SK-N-SH (cell line): Measurements from ENCODE around the gene NUAK1. TPM values are rescaled to one million over a fixed set of nuclear protein-coding genes. Genes with fewer than 3 reads are reported as not detected.
"Not testable (repeated sequence)": the region's sequence is repeated elsewhere in the genome, so short reads cannot be mapped to it uniquely, and the experiment has no call there.

Source experiments
- CTCF ChIA-PET: fragments of 300-600, 350-600 bp; formaldehyde crosslinking; extraction: SDS; loops from one replicate; lab custom pipeline; 2021; lab: Yijun Ruan, JAX
- POLR2A ChIA-PET: fragments of 350-600 bp; sonication (Branson Sonifier 250); formaldehyde crosslinking; extraction: SDS; loops from one replicate; lab custom pipeline; 2020; ENCODE audit warnings: antibody characterized with exemption, inconsistent platforms; lab: Yijun Ruan, JAX
- DNase-seq: peaks from one replicate; pipeline ENCODE4 v3.0.0; 2012
- H2AFZ ChIP-seq: fragments of 200-600 bp; sonication (generic); 2 replicates; pipeline ENCODE4 v1.8.1; 2016; ENCODE audit warnings: antibody characterized with exemption, mild to moderate bottlenecking, low read depth
- H3F3A ChIP-seq: fragments of 200-600 bp; sonication (generic); replicated peaks from 2 replicates; pipeline ENCODE3; 2016; ENCODE audit warnings: antibody characterized with exemption, mild to moderate bottlenecking; ENCODE audit not compliant: insufficient read depth
- H3K27ac ChIP-seq, 2 experiments: fragments of 200-500 bp in 1 of 2; fragments of 200-600 bp in 1 of 2; sonication (Bioruptor generic) in 1 of 2; sonication (generic), shearing (Covaris generic) in 1 of 2; 2 replicates each; pipeline versions ENCODE4 v1.5.1 to v1.6.1; 2014 to 2016; ENCODE audit warnings: low read depth in 2 of 2, inconsistent platforms in 1 of 2, low read length in 1 of 2, mild to moderate bottlenecking in 1 of 2, mixed read lengths in 1 of 2
- H3K27me3 ChIP-seq: fragments of 200-600 bp; sonication (generic), shearing (Covaris generic); 2 replicates; pipeline ENCODE4 v1.6.1; 2016; ENCODE audit warnings: mixed run types; ENCODE audit not compliant: insufficient read depth
- H3K36me3 ChIP-seq, 2 experiments: fragments of 200-500 bp in 1 of 2; fragments of 200-600 bp in 1 of 2; sonication (Bioruptor generic) in 1 of 2; sonication (generic) in 1 of 2; replicated peaks in 1 of 2; 2 replicates each; pipeline versions ENCODE3 to v1.5.1; 2014 to 2016; ENCODE audit warnings: low read length in 1 of 2, mild to moderate bottlenecking in 1 of 2; ENCODE audit not compliant: insufficient read depth in 2 of 2, control insufficient read depth in 1 of 2
- H3K4me1 ChIP-seq, 2 experiments: fragments of 200-500 bp in 1 of 2; fragments of 200-600 bp in 1 of 2; sonication (Bioruptor generic) in 1 of 2; sonication (generic), shearing (Covaris generic) in 1 of 2; 2 replicates each; pipeline versions ENCODE4 v1.5.1 to v1.6.1; 2014 to 2016; ENCODE audit warnings: low read depth in 1 of 2, low read length in 1 of 2, mixed run types in 1 of 2; ENCODE audit not compliant: insufficient read depth in 2 of 2, control insufficient read depth in 1 of 2
- H3K4me2 ChIP-seq: fragments of 200-600 bp; sonication (generic), shearing (Covaris generic); 2 replicates; pipeline ENCODE4 v1.6.1; 2017; ENCODE audit warnings: mixed run types
- H3K4me3 ChIP-seq, 2 experiments: fragments of 200-500 bp in 1 of 2; fragments of 200-600 bp in 1 of 2; sonication (Bioruptor generic) in 1 of 2; sonication (generic), shearing (Covaris generic) in 1 of 2; 2 replicates each; pipeline versions ENCODE4 v1.5.1 to v1.8.1; 2014 to 2016; ENCODE audit warnings: low read depth in 2 of 2, inconsistent platforms in 1 of 2, low read length in 1 of 2, mild to moderate bottlenecking in 1 of 2, mixed read lengths in 1 of 2, moderate library complexity in 1 of 2
- H3K79me2 ChIP-seq: fragments of 200-600 bp; sonication (generic); 2 replicates; pipeline ENCODE4 v1.8.1; 2017; ENCODE audit warnings: mild to moderate bottlenecking; ENCODE audit not compliant: insufficient read depth
- H3K9ac ChIP-seq: fragments of 200-600 bp; sonication (generic); 2 replicates; pipeline ENCODE4 v1.6.1; 2017; ENCODE audit warnings: mixed run types
- H3K9me2 ChIP-seq: fragments of 200-600 bp; sonication (generic); 2 replicates; pipeline ENCODE4 v1.6.1; 2017; ENCODE audit warnings: mixed run types
- H3K9me3 ChIP-seq: fragments of 200-600 bp; sonication (generic); 2 replicates; pipeline ENCODE4 v1.6.1; 2017; ENCODE audit warnings: mixed run types, mild to moderate bottlenecking, moderate library complexity
- H4K20me1 ChIP-seq: fragments of 200-600 bp; sonication (generic); 2 replicates; pipeline ENCODE4 v1.6.1; 2017; ENCODE audit warnings: mild to moderate bottlenecking, mixed run types; ENCODE audit not compliant: insufficient read depth
- EZH2phosphoT487 ChIP-seq: fragments of 200-600 bp; sonication (generic); IDR thresholded peaks from 2 replicates; pipeline ENCODE4 v1.6.1; 2017; ENCODE audit warnings: low read depth, mixed run types, mild to moderate bottlenecking, antibody characterized with exemption, moderate library complexity, borderline replicate concordance
- GABPA ChIP-seq: IDR thresholded peaks from 2 replicates; pipeline ENCODE4 v1.4.0; 2012; ENCODE audit warnings: low read depth, mild to moderate bottlenecking
- GATA2 ChIP-seq: sonication (generic); formaldehyde crosslinking; IDR thresholded peaks from 2 replicates; pipeline ENCODE4 v1.5.0; 2020; ENCODE audit warnings: mild to moderate bottlenecking, missing genetic modification reagents
- POLR2AphosphoS5 ChIP-seq: IDR thresholded peaks from 2 replicates; pipeline ENCODE4 v1.6.1; 2012; ENCODE audit warnings: low read depth, low read length
- TCF12 ChIP-seq: IDR thresholded peaks from 2 replicates; pipeline ENCODE4 v1.4.0; 2012
- WGBS: methylation state at CpG from one replicate; pipeline ENCODE4 v1.1.6; 2017; ENCODE audit warnings: low lambda C conversion rate; 5-methylcytosine and 5-hydroxymethylcytosine counted together
- polyA plus RNA-seq, 3 experiments: library from polyadenylated mRNA; depleted of rRNA; stranded (reverse); fragments of >200 nt; gene quantifications; 2 replicates each; pipeline ENCODE4 v1.2.3, GENCODE V29; 2012
- TF ChIP-seq, protein P1 (sequence below): fragments of 200-600 bp; sonication (generic); IDR thresholded peaks from 2 replicates; pipeline ENCODE4 v1.6.1; 2017; ENCODE audit warnings: antibody characterized with exemption, mild to moderate bottlenecking, moderate library complexity
- TF ChIP-seq, protein P2 (sequence below): IDR thresholded peaks from 2 replicates; pipeline ENCODE4; 2012

NUAK1 gene
- polyA plus RNA-seq, 1 of the 3 experiments (the other 2 are of a cell fraction), result 8.1 TPM

DNA sequence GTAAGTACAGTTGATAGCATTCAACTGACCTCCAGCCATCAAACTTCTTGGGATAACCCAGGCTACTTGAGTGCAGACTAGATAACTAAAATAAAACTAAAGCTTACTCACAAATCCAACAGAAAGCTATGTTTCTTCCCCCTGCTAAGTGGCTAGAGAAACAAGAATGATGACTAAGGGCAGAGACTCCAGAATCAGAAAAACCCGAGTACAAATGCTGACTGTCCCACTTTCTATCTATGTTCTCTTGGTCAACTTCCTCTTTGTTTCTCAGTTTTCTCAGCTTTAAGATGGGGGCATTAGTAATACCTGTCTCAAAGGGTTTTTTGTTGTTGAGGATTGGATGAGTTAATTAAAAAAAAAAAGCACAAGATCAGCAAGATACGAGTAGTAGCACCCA is 6.1 kb upstream of the NUAK1 start:
- WGBS, result 77% methylated on average over 2 of the region's 2 CpGs
- H3K4me2 ChIP-seq, result 0 out of 2 replicates have a peak overlapping the region, but pooled peaks have one; percentile 8
- H3K9me3 ChIP-seq, result no peaks in the 10 kb centered on the region
- ChIA-PET CTCF (interaction anchor here (1.2 to 2.6 kb wide), 3 partner anchors 8 to 82 kb away, joined by 4 to 8 read pairs (median 6); no protein-coding TSS in a partner anchor), POLR2A (no interaction called here)
- TF ChIP-seq, protein P1, sequence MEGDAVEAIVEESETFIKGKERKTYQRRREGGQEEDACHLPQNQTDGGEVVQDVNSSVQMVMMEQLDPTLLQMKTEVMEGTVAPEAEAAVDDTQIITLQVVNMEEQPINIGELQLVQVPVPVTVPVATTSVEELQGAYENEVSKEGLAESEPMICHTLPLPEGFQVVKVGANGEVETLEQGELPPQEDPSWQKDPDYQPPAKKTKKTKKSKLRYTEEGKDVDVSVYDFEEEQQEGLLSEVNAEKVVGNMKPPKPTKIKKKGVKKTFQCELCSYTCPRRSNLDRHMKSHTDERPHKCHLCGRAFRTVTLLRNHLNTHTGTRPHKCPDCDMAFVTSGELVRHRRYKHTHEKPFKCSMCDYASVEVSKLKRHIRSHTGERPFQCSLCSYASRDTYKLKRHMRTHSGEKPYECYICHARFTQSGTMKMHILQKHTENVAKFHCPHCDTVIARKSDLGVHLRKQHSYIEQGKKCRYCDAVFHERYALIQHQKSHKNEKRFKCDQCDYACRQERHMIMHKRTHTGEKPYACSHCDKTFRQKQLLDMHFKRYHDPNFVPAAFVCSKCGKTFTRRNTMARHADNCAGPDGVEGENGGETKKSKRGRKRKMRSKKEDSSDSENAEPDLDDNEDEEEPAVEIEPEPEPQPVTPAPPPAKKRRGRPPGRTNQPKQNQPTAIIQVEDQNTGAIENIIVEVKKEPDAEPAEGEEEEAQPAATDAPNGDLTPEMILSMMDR, result no peak
- TF ChIP-seq POLR2AphosphoS5 (no peak), GATA2 (CRISPR knock-in tag) (no peak), EZH2phosphoT487 (no peak)
- H2AFZ ChIP-seq, result no peak overlapping the region
- no peaks in the 10 kb centered on the region for H3K9me2 ChIP-seq
- H3K79me2 ChIP-seq, result peaks cover 18% of the 10 kb centered on the region
- no peak for DNase-seq
- no peak overlapping the region; a peak in 1 of 4 replicates for H3K4me3 ChIP-seq
- H3F3A ChIP-seq, result peaks cover 14% of the 10 kb centered on the region
- H3K36me3 ChIP-seq, result no peaks in the 10 kb centered on the region
- H3K27ac ChIP-seq, result no peak overlapping the region
- no peaks in the 10 kb centered on the region for H4K20me1 ChIP-seq
- no peaks in the 10 kb centered on the region for H3K27me3 ChIP-seq
- H3K4me1 ChIP-seq, result peaks cover under 1 to 14% of the 10 kb centered on the region in 2 experiments; a peak in 3 of 4 replicates
- no peak overlapping the region for H3K9ac ChIP-seq

DNA sequence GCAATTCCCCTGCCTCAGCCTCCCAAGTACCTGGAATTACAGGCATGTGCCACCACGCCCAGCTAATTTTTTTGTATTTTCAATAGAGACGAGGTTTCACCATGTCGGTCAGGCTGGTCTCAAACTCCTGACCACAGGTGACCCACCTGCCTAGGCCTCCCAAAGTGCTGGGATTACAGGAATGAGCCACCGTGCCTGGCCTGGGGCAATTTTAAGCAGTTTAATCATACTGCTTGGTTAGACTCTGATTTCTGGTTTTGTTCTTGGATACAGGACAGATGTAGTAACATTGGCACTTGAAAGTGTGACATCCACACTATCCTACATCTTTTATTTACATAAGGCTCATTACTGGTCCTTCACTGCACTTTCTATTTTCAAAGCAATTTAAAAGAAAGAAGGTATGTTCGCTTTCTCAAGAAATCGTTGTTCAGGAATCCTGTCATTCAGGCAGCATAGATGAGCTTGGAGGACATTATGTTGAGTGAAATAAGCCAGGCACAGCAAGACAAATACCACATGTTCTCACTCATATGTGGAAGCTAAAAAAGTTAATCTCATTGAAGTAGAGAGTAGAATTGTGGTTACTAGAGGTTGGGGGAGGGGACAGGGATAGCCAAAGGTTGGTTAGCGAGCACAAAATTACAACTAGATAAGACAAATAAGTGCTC is 4.0 kb upstream of the NUAK1 start:
- TF ChIP-seq GABPA, result no peak
- peak; percentile 82 for TF ChIP-seq TCF12
- TF ChIP-seq, protein P2, sequence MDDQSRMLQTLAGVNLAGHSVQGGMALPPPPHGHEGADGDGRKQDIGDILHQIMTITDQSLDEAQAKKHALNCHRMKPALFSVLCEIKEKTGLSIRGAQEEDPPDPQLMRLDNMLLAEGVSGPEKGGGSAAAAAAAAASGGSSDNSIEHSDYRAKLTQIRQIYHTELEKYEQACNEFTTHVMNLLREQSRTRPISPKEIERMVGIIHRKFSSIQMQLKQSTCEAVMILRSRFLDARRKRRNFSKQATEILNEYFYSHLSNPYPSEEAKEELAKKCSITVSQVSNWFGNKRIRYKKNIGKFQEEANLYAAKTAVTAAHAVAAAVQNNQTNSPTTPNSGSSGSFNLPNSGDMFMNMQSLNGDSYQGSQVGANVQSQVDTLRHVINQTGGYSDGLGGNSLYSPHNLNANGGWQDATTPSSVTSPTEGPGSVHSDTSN, result peak; percentile 40; the same call in 1 of the 2 replicates
- no peak for TF ChIP-seq POLR2AphosphoS5
- no peak overlapping the region for H3K4me2 ChIP-seq

DNA sequence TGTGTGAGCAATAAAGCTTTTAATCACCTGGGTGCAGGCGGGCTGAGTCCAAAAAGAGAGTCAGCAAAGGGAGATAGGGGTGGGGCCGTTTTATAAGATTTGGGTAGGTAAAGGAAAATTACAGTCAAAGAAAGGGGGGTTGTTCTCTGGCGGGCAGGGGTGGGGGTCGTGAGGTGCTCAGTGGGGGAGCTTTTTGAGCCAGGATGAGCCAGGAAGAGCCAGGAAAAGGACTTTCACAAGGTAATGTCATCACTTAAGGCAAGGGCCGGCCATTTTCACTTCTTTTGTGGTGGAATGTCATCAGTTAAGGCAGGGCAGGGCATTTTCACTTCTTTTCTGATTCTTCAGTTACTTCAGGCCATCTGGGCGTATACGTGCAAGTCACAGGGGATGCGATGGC is 3.2 kb upstream of the NUAK1 start:
- H3K4me3 ChIP-seq, POLR2A ChIA-PET, H3K4me2 ChIP-seq, H2AFZ ChIP-seq, H3K36me3 ChIP-seq, H3K9me3 ChIP-seq, H3K27me3 ChIP-seq, H4K20me1 ChIP-seq, H3K27ac ChIP-seq, DNase-seq, H3K9me2 ChIP-seq, H3K9ac ChIP-seq: not testable (repeated sequence)
- Histone ChIP-seq H3K4me1 (peaks cover 3 to 14% of the 10 kb centered on the region in 2 experiments; a peak in 2 of 4 replicates), H3K79me2 (peaks cover 42% of the 10 kb centered on the region), H3F3A (peaks cover 14% of the 10 kb centered on the region)
- 93% methylated on average over 8 of the region's 8 CpGs for WGBS
- CTCF ChIA-PET, result interaction anchor here (1.0 to 1.2 kb wide), 2 partner anchors 82 to 721 kb away, joined by 3 read pairs; no protein-coding TSS in a partner anchor

More for the DNA sequence above, 4.0 kb upstream of the NUAK1 start:
- ChIA-PET CTCF (no interaction called here), POLR2A (no interaction called here)
- 0 out of 4 replicates have a peak overlapping the region, but pooled peaks of 1 of the 2 experiments have one; percentile 4 for H3K27ac ChIP-seq
- H3K9ac ChIP-seq, result no peak overlapping the region
- no peaks in the 10 kb centered on the region for H3K27me3 ChIP-seq
- no peaks in the 10 kb centered on the region for H3K36me3 ChIP-seq
- H3K9me2 ChIP-seq, result no peaks in the 10 kb centered on the region
- no peak for DNase-seq
- H3K4me1 ChIP-seq, result peaks cover 3 to 14% of the 10 kb centered on the region in 2 experiments; a peak in 2 of 4 replicates
- peaks cover under 1% of the 10 kb centered on the region; the same call in 1 of the 2 replicates for H4K20me1 ChIP-seq
- no peak overlapping the region for H3K4me3 ChIP-seq
- H3K9me3 ChIP-seq, result no peaks in the 10 kb centered on the region
- H3K79me2 ChIP-seq, result peaks cover 34% of the 10 kb centered on the region
- peaks cover 14% of the 10 kb centered on the region for H3F3A ChIP-seq
- WGBS, result 87% methylated on average over 7 of the region's 7 CpGs
- no peak overlapping the region for H2AFZ ChIP-seq
